PC-3 (cell line): ENCODE measurements around the gene ADGRG1.

ENCODE experiments used
- EZH2 ChIP-seq: fragments of 300-600 bp; sonication (generic); IDR thresholded peaks from one replicate; pipeline ENCODE4 v1.6.1; 2017; ENCODE audit warnings: antibody characterized with exemption, mild to moderate bottlenecking, low read length; ENCODE audit not compliant: unreplicated experiment
- EZH2phosphoT487 ChIP-seq: fragments of 300-600 bp; sonication (generic); IDR thresholded peaks from 2 replicates; pipeline ENCODE4 v1.6.1; 2018; ENCODE audit warnings: mild to moderate bottlenecking, antibody characterized with exemption, low read length, borderline replicate concordance
- TF ChIP-seq, protein P1 (sequence below): fragments of 300-600 bp; sonication (generic); conservative IDR thresholded peaks from 2 replicates; pipeline ENCODE4 v1.5.1; 2017; ENCODE audit warnings: antibody characterized with exemption, low read depth, mild to moderate bottlenecking, low read length

DNA sequence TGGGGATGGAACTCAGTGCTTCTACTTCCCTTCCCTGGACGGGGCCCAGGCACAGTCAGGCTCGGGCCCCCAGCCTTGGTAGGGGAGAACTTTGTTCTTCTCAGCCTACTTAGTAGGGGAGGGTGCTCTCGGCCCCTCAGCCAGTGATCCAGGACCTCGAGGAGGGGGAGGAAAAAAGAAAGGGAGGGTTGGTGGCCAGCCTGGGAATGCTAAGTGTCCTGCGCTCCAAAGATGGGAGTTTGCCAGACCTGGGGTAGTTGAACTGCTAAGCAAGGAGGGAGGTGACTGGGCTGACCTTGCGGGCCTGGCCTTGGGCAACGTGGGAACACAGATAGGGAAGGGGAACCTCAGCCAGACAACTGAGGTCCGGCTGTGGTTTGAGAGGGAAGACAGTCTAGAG is 12.2 kb downstream of the ADGRG1 start:
- TF ChIP-seq, protein P1, sequence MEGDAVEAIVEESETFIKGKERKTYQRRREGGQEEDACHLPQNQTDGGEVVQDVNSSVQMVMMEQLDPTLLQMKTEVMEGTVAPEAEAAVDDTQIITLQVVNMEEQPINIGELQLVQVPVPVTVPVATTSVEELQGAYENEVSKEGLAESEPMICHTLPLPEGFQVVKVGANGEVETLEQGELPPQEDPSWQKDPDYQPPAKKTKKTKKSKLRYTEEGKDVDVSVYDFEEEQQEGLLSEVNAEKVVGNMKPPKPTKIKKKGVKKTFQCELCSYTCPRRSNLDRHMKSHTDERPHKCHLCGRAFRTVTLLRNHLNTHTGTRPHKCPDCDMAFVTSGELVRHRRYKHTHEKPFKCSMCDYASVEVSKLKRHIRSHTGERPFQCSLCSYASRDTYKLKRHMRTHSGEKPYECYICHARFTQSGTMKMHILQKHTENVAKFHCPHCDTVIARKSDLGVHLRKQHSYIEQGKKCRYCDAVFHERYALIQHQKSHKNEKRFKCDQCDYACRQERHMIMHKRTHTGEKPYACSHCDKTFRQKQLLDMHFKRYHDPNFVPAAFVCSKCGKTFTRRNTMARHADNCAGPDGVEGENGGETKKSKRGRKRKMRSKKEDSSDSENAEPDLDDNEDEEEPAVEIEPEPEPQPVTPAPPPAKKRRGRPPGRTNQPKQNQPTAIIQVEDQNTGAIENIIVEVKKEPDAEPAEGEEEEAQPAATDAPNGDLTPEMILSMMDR: no peak
- no peak for TF ChIP-seq EZH2phosphoT487
- no peak for TF ChIP-seq EZH2
